HG03064 (cell line): Measurements from ENCODE around the gene LGSN.
"Not testable (repeated sequence)": the region's sequence is repeated elsewhere in the genome, so short reads cannot be mapped to it uniquely, and the experiment has no call there.

ENCODE experiments used
- ATAC-seq: cut with Tn5 transposase; IDR thresholded peaks from one replicate; pipeline ENCODE4 v1.9.1; 2021; ENCODE audit warnings: low read depth; ENCODE audit not compliant: unreplicated experiment

LGSN gene

GRCh38 chr6:63246581-63246980, 73.2 kb downstream of the LGSN start:
- no peak for ATAC-seq

DNA sequence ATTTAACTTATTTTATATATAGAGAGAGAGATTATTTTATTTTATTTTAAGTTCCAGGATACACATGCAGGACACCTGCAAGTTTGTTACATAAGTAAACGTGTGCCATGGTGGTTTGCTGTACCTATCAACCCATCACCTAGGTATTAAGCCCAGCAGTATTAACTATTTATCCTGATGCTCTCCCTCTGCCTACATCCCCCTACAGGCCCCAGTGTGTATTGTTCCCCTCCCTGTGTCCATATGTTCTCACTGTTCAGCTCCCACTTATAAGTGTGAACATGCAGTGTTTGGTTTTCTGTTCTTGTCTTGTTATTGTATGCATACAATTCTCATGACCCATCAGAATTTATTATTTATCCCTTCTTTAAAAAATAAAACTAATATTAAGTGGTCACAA, 73.9 kb downstream of the LGSN start:
- ATAC-seq, result no peak

DNA sequence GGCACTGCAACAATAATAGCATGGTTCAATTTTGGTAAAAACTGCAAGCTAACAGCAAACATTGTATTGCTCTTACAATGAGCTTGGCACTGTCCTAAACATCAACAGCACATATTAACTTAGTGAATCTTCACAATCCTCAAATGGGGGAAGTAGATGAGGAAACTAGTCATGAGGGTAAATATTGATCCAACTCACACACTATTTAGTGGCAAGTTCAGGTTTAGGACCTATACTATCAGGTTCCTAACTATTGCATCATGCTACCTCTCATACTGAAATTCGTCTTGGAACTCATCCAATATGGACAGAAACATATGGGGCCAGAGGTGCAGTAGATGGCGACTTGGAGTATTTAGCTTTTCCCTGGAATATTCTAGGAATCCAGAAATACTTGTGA, 74.4 kb downstream of the LGSN start:
- no peak for ATAC-seq

DNA sequence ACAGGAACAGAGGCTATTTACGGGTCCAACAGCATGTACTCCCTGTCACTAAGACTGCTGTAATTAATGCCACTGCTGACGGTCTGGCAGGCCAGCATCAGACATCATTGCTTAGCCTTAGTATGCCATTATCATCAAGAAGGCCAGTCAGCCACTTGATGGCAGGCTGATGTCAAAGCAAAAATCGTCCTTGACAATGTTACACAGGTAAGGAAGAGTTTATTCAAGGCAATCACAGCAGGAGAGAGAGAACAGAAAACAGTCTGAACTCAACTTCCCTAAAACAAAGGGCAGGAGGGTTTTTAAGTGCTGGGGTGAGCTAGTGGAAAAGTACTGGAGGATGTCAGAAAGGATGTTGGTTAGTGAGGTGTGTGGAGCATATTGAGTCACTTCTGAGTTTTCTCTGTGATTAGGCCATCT, 83.4 kb downstream of the LGSN start:
- no peak for ATAC-seq

GRCh38 chr6:63230511-63230910, 89.3 kb downstream of the LGSN start:
- ATAC-seq, result not testable (repeated sequence)

- not testable (repeated sequence) for ATAC-seq
Observed at GRCh38 chr6:63230027-63230426, 89.8 kb downstream of the LGSN start.

DNA sequence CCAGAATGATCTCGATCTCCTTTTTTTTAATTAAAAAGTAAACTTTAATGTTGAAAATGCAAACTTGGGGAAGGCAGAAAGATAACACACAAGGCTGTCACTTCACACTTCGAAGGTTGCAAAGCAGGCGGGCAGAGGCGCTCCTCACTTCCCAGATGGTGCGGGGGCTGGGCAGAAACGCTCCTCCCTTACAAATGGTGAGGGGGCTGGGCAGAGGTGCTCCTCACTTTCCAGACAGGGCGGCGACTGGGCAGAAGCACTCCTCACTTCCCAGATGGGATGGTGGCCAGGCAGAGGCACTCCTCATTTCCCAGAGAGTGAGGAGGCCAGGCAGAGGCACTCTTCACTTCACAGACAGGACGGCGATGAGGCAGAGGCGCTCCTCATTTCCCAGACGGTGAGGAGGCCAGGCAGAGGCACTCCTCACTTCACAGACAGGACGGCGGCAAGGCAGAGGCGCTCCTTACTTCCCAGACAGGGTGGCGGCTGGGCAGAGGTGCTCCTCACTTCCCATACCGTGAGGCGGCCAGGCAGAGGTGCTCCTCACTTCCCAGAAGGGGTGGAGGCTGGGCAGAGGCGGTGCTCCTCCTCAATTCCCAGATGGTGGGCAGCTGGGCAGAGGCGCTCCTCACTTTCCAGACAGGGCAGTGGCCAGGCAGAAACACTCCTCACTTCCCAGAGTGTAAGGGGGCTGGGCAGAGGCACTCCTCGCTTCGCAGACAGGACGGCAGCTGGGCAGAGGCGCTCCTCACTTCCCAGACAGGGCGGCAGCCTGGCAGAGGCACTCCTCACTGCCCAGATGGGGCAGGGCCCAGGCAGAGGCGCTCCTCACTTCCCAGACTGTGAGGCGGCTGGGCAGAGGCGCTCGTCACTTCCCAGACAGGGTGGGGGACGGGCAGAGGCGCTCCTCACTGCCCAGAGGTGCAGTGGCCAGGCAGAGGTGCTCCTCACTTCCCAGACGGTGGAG, 91.6 kb downstream of the LGSN start:
- not testable (repeated sequence) for ATAC-seq

- ATAC-seq, result not testable (repeated sequence)
Observed at GRCh38 chr6:63225987-63226386, 93.8 kb downstream of the LGSN start.
